GM19395 (cell line): Measurements from ENCODE around the gene GTF2A2.
A peak's percentile ranks its signal among the peaks of the same experiment; 100 is the strongest.
"Not testable (repeated sequence)": the region's sequence is repeated elsewhere in the genome, so short reads cannot be mapped to it uniquely, and the experiment has no call there.

Experiments used
- ATAC-seq: cut with Tn5 transposase; IDR thresholded peaks from one replicate; pipeline ENCODE4 v1.9.1; 2021; ENCODE audit warnings: mild to moderate bottlenecking, moderate library complexity; ENCODE audit not compliant: unreplicated experiment

Gene GTF2A2

DNA sequence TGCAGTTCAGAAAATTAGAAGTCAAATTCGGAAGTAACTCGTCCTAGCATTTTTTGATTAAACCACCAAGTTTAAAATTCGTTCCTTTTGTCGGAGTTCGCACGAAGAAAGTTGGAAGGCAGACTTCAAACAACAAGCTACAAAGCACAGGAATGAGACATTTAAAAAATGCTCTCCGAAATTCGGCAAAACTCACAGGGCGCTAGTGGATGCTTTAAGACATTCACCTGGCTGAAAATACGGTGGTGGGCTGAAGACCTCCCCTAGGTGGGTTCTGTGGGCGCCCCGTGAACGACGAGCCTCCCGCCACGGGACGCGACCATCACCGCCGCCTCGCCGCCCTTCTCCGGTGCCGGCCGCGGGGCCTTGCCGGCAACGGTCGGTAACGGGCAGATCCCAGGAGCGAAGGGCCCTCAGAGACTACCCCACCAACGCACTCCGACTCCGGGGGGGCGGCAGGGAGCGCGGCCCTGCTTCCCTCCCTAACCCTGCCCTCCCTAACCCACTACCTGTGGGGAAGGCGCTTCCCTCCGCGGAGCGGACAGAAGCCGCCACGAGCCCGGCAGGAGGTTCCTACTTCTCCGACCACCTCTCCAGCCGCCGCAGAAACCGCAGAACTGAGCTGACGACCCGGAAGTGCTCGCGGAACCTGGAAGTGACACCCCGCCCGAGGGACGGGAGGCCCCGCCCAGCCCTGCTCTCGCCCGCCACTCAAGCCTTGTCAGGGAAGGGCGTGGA, at the start of gene GTF2A2:
Gene GTF2A2 (minus strand): TSS at position 619 of the 738 bp plus-strand sequence. CDS start 5,238 bp downstream, outside the sequence.
- ATAC-seq = peak; percentile 99

DNA sequence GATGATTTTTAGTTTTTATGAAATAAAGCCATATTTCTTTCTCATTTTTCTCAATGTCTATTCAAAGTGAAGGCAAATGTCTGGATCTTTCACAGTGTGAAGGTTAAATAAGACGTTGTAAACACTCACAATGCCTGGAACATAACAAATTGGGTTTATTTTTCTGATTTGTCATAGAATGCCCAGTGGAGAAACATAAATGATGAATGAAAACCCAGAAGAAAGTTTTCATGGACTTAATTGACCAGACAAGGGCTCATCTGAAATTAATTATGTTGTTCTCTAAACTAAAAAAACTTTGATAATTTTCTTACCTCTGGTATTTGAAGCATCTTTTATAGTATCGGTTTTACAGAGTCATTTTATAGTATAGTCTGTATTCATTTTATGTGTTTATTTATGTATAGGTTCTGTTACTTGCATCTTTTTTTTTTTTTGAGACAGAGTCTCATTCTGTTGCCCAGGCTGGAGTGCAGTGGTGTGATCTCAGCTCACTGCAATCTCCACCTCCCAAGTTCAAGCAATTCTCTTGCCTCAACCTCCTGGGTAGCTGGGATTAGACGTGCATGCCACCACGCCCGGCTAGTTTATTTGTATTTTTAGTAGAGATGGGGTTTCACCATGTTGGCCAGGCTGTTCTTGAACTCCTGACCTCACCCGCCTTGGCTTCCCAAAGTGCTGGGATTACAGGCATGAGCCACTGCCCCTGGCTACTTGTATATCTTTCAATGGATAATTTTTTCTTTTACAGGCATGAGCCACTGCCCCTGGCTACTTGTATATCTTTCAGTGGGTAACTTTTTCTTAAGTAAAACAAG, 46.9 kb upstream of the GTF2A2 start:
- no peak for ATAC-seq

DNA sequence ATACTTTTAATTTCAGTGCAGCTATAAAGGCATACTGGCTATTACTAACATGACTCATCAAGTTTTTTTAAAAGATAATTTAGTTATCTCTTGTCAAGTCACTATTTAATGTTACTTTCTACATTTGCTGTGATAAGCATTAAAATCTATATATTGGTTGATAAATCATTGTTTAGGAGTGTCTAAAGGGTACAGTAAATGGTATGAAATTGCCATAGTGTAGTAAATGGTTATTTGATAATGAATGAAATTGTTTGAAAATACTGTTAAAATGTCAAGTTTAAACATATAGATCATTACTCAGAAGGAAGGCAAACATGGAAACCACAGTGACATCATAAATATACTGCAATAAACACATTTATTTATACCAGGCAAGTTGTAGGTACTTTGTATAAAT, 45.0 kb upstream of the GTF2A2 start:
- ATAC-seq = no peak

DNA sequence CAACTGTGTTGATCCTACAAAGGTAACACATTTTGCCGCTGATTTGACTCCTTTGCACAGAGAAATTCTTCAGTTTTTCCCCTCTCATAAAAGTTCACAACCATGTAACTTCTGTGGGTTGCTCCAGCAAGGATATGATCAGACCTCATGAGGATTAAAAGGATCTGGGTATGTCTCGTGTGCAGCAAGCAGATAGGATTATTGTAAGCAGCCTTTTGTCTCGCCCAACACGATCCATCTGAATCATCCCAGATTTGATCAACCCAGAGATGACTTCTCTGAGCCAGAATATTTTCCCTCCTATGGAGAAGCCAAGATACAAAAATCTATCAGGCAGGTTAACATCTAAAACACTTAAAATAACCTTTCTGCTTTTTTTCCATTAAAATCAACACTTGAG, 44.6 kb upstream of the GTF2A2 start:
- ATAC-seq = no peak

- ATAC-seq = no peak
Measured at GRCh38 chr15:59699810-59700431, 42.6 kb upstream of the GTF2A2 start.

DNA sequence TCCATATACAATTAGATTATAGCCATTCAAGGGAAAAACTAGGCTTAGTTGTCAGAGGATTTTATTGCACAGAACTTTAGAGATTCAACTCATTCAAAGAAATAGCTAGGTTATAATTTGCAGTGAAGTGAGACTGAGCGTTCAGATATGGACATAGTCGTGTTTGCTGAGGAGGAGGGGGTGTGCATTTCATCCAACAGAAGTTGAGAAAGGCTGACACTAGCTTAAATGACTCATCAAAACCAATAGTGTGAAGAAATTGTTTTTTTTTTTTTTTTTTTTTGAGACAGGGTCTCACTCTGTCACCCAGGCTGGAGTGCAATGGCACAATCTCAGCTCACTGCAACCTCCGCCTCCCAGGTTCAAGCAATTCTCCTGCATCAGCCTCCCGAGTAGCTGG, 40.8 kb upstream of the GTF2A2 start:
- not testable (repeated sequence) for ATAC-seq

- ATAC-seq = no peak
Measured at GRCh38 chr15:59696332-59696731, 39.0 kb upstream of the GTF2A2 start.

DNA sequence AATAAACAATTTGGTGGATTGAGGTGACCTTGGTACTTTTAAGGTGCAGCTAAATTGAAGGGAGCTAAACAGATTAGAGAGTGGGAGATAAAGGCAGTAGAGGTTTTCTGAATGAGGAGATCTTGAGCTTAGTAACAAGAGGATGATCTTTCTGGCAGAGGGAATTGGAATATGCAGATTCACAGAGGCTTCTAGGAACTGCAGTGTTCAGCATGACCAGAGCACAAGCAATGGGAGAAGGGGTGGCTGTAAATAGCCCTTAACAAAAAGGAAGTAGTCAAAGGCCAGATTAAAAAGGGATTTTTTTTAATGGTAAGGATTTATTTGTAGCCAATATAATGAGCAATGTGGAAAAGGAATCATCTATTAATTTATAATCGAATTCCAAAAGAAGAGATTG, 37.5 kb upstream of the GTF2A2 start:
- no peak for ATAC-seq

DNA sequence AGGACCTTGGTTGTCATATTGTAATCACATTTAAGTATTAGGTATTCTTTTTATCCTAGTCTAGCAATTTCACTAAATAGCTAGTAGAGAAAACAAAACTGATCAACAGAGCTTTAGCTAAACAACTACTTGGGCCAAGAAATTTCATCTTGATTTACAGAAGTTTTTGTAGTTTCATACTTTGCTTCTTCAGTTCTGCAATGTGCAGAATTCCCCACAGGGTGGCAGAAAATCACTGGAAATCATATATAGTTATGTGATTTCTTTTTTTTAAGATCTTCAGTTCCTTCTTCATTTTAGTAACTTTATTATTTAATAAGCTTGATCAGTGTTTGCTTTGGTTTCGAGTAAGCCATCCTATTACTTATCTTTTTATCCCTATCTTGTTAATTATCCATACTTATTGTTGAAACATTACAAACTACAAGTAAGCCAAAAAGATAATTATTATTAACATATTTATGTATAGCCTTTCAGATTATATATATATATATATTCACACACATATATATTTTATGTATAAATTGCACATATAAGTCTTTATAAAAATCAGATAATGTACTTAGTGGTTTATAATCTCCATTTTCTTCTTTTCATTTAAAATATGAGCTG, 34.0 kb upstream of the GTF2A2 start:
- ATAC-seq = no peak

- ATAC-seq = peak; percentile 34
Measured at GRCh38 chr15:59689626-59690236, 32.4 kb upstream of the GTF2A2 start.

- peak; percentile 90 for ATAC-seq
Measured at GRCh38 chr15:59688782-59689625, 31.7 kb upstream of the GTF2A2 start, which contains the start of gene BNIP2. Gene BNIP2, minus strand, starts transcription at chr15:59689320. Its CDS starts 6,863 bp downstream, at chr15:59682457.

DNA sequence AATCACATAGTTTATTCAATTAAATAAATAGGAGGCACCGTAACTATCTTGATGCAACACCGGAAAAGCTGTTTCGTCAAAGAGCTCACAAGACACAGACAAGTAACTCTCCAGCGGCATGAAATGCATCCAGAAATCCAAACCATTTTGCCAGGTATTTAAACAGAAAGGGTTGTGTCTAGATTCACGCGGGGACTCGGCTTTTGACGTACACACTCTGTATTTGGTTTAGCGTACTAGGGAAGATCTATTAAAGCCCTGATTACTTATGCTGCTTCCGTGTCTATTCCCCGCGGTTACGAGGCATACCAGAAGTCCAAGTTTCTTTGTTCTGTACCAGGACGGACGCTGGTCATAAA, 31.1 kb upstream of the GTF2A2 start:
- no peak for ATAC-seq

DNA sequence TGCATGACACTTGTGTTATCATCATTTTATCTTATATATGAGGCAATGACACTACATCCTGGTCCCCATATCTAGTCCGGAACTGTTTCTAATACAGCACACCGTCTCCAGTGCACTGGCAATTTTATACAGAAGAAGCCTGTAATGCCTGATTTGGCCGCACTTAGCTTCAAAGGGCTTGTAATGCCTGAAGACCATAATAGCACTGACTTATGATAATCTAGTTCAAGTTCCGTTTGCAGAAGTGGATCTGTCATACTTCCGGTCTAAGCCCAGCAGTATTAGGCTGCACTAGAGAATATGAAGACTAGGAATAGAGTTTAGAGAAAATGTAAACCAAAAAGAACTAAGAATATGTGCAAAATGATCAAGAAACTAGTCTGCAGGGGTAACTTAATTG, 30.5 kb upstream of the GTF2A2 start:
- ATAC-seq = no peak

GRCh38 chr15:59686389-59686788, 29.1 kb upstream of the GTF2A2 start:
- ATAC-seq = no peak

- ATAC-seq = no peak
Measured at GRCh38 chr15:59685737-59686297, 28.5 kb upstream of the GTF2A2 start.

GRCh38 chr15:59680870-59681269, 23.6 kb upstream of the GTF2A2 start:
- ATAC-seq = no peak

GRCh38 chr15:59680346-59680745, 23.0 kb upstream of the GTF2A2 start:
- no peak for ATAC-seq

DNA sequence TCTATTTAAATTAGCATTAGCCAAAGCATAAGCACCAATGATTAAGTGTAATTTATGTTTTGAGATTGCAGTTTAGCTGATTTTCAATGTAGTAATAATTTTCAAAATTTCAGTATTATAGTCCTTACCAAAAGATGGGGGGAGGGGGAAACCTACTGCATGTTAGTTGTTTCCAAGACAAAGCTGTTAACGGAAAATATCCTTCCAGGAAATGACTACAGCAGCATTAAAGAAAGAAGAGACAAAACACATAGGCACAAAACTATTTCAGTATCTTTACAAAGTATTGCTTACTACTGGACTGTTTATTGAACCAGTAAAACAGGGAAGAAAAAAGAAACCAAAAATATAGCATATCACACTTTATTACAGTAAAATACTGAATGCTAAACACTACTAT, 21.3 kb upstream of the GTF2A2 start:
- ATAC-seq = no peak

GRCh38 chr15:59678172-59678571, 20.9 kb upstream of the GTF2A2 start:
- ATAC-seq = no peak

DNA sequence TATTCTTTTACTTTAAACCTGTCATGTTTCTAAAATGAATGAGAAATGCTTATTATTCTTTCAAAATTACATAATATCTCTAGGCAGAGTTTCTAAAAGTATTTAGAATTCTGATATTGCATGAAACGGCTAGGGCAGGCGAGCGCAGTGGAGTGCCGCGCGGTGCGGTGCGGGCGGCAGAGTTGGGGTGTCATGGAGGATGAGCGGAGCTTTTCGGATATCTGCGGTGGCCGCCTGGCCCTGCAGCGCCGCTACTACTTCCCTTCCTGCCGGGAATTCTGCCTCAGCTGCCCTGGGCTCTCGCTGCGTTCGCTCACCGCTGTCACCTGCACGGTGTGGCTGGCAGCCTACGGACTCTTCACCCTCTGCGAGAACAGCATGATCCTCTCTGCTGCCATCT, 19.2 kb upstream of the GTF2A2 start:
- no peak for ATAC-seq
